HEK293 (cell line): ENCODE measurements around the gene TNIP1.

Experiments used
- GLIS1 ChIP-seq: fragments of 450-650 bp; formaldehyde crosslinking; IDR thresholded peaks from 2 replicates; pipeline ENCODE4 v1.5.1; 2016; ENCODE audit warnings: missing biosample characterization, missing genetic modification characterization
- KLF1 ChIP-seq: fragments of 450-650 bp; formaldehyde crosslinking; IDR thresholded peaks from 2 replicates; pipeline ENCODE4 v1.5.1; 2016; ENCODE audit warnings: missing biosample characterization, missing genetic modification characterization
- MZF1 ChIP-seq: fragments of 450-650 bp; formaldehyde crosslinking; IDR thresholded peaks from 2 replicates; pipeline ENCODE4 v1.5.1; 2017; ENCODE audit warnings: missing biosample characterization, missing genetic modification characterization, borderline replicate concordance
- ZBTB17 ChIP-seq: fragments of 450-650 bp; formaldehyde crosslinking; IDR thresholded peaks from 2 replicates; pipeline ENCODE4 v1.5.1; 2016; ENCODE audit warnings: missing biosample characterization, missing genetic modification characterization
- ZBTB20 ChIP-seq: fragments of 450-650 bp; formaldehyde crosslinking; IDR thresholded peaks from 2 replicates; pipeline ENCODE4 v1.5.1; 2016; ENCODE audit warnings: missing biosample characterization, missing genetic modification characterization
- ZEB2 ChIP-seq: fragments of 450-650 bp; formaldehyde crosslinking; IDR thresholded peaks from 2 replicates; pipeline ENCODE4 v1.5.1; 2016; ENCODE audit warnings: missing biosample characterization, missing genetic modification characterization
- ZFHX2 ChIP-seq: fragments of 450-650 bp; formaldehyde crosslinking; conservative IDR thresholded peaks from 2 replicates; pipeline ENCODE4 v1.5.1; 2016; ENCODE audit warnings: missing biosample characterization, missing genetic modification characterization
- ZFP37 ChIP-seq: fragments of 450-650 bp; formaldehyde crosslinking; IDR thresholded peaks from 2 replicates; pipeline ENCODE4 v1.5.1; 2016; ENCODE audit warnings: missing biosample characterization, missing genetic modification characterization
- ZFP69B ChIP-seq: fragments of 450-650 bp; formaldehyde crosslinking; IDR thresholded peaks from 2 replicates; pipeline ENCODE4 v1.5.1; 2016; ENCODE audit warnings: missing biosample characterization, missing genetic modification characterization
- ZNF19 ChIP-seq: fragments of 450-650 bp; formaldehyde crosslinking; IDR thresholded peaks from 2 replicates; pipeline ENCODE4; 2016; ENCODE audit warnings: missing biosample characterization, missing genetic modification characterization, low read depth
- ZNF221 ChIP-seq: fragments of 450-650 bp; formaldehyde crosslinking; IDR thresholded peaks from 2 replicates; pipeline ENCODE4 v1.5.1; 2017; ENCODE audit warnings: missing biosample characterization, missing genetic modification characterization, borderline replicate concordance
- ZNF324 ChIP-seq: fragments of 450-650 bp; formaldehyde crosslinking; IDR thresholded peaks from 2 replicates; pipeline ENCODE4 v1.5.1; 2016; ENCODE audit warnings: missing biosample characterization, missing genetic modification characterization
- ZNF341 ChIP-seq: fragments of 450-650 bp; formaldehyde crosslinking; IDR thresholded peaks from 2 replicates; pipeline ENCODE4; 2016; ENCODE audit warnings: low read depth, missing biosample characterization, missing genetic modification characterization
- ZNF423 ChIP-seq: fragments of 450-650 bp; formaldehyde crosslinking; IDR thresholded peaks from 2 replicates; pipeline ENCODE4 v1.5.1; 2016; ENCODE audit warnings: missing biosample characterization, missing genetic modification characterization
- ZNF426 ChIP-seq: fragments of 450-650 bp; formaldehyde crosslinking; IDR thresholded peaks from 2 replicates; pipeline ENCODE4 v1.5.1; 2017; ENCODE audit warnings: missing biosample characterization, missing genetic modification characterization, mild to moderate bottlenecking, inconsistent platforms, moderate library complexity
- ZNF501 ChIP-seq: fragments of 450-650 bp; formaldehyde crosslinking; IDR thresholded peaks from 2 replicates; pipeline ENCODE4 v1.5.1; 2016; ENCODE audit warnings: missing biosample characterization, missing genetic modification characterization
- ZNF558 ChIP-seq: fragments of 450-650 bp; formaldehyde crosslinking; IDR thresholded peaks from 2 replicates; pipeline ENCODE4 v1.5.1; 2016; ENCODE audit warnings: missing biosample characterization, missing genetic modification characterization
- ZNF596 ChIP-seq: fragments of 450-650 bp; IDR thresholded peaks from 2 replicates; pipeline ENCODE4 v1.5.0; 2018; ENCODE audit warnings: missing biosample characterization, mild to moderate bottlenecking, missing genetic modification characterization, moderate library complexity
- ZNF600 ChIP-seq: fragments of 450-650 bp; formaldehyde crosslinking; IDR thresholded peaks from 2 replicates; pipeline ENCODE4 v1.5.1; 2016; ENCODE audit warnings: missing biosample characterization, missing genetic modification characterization
- ZNF660 ChIP-seq: fragments of 450-650 bp; IDR thresholded peaks from 2 replicates; pipeline ENCODE4 v1.5.1; 2018; ENCODE audit warnings: missing biosample characterization, mild to moderate bottlenecking, missing genetic modification characterization
- ZNF768 ChIP-seq: fragments of 450-650 bp; formaldehyde crosslinking; IDR thresholded peaks from 2 replicates; pipeline ENCODE4 v1.5.1; 2018; ENCODE audit warnings: missing biosample characterization, mild to moderate bottlenecking, missing genetic modification characterization
- ZXDB ChIP-seq: fragments of 450-650 bp; formaldehyde crosslinking; IDR thresholded peaks from 2 replicates; pipeline ENCODE4 v1.5.1; 2016; ENCODE audit warnings: missing biosample characterization, missing genetic modification characterization
- TF ChIP-seq, protein P1 (sequence below): fragments of 450-650 bp; formaldehyde crosslinking; IDR thresholded peaks from 2 replicates; pipeline ENCODE4 v1.5.1; 2016; ENCODE audit warnings: missing biosample characterization, missing genetic modification characterization
- TF ChIP-seq, protein P2 (sequence below): fragments of 450-650 bp; formaldehyde crosslinking; IDR thresholded peaks from 2 replicates; pipeline ENCODE4 v1.5.1; 2017; ENCODE audit warnings: missing biosample characterization, missing genetic modification characterization
- TF ChIP-seq, protein P3 (sequence below): sonication (generic); formaldehyde crosslinking; IDR thresholded peaks from 2 replicates; pipeline ENCODE4 v1.8.1; 2022; ENCODE audit warnings: mild to moderate bottlenecking, moderate library complexity, missing genetic modification reagents
- TF ChIP-seq, protein P4 (sequence below): fragments of 450-650 bp; formaldehyde crosslinking; IDR thresholded peaks from 2 replicates; pipeline ENCODE4 v1.5.1; 2017; ENCODE audit warnings: missing biosample characterization, mild to moderate bottlenecking, missing genetic modification characterization, moderate library complexity
- TF ChIP-seq, protein P5 (sequence below): fragments of 450-650 bp; formaldehyde crosslinking; IDR thresholded peaks from 2 replicates; pipeline ENCODE4; 2016; ENCODE audit warnings: missing biosample characterization, missing genetic modification characterization
- TF ChIP-seq, protein P6 (sequence below): fragments of 450-650 bp; formaldehyde crosslinking; IDR thresholded peaks from 2 replicates; pipeline ENCODE4 v1.5.1; 2016; ENCODE audit warnings: missing biosample characterization, missing genetic modification characterization
- TF ChIP-seq, protein P7 (sequence below): fragments of 450-650 bp; IDR thresholded peaks from 2 replicates; pipeline ENCODE4 v1.5.1; 2018; ENCODE audit warnings: missing biosample characterization, mild to moderate bottlenecking, missing genetic modification characterization

Gene TNIP1

DNA sequence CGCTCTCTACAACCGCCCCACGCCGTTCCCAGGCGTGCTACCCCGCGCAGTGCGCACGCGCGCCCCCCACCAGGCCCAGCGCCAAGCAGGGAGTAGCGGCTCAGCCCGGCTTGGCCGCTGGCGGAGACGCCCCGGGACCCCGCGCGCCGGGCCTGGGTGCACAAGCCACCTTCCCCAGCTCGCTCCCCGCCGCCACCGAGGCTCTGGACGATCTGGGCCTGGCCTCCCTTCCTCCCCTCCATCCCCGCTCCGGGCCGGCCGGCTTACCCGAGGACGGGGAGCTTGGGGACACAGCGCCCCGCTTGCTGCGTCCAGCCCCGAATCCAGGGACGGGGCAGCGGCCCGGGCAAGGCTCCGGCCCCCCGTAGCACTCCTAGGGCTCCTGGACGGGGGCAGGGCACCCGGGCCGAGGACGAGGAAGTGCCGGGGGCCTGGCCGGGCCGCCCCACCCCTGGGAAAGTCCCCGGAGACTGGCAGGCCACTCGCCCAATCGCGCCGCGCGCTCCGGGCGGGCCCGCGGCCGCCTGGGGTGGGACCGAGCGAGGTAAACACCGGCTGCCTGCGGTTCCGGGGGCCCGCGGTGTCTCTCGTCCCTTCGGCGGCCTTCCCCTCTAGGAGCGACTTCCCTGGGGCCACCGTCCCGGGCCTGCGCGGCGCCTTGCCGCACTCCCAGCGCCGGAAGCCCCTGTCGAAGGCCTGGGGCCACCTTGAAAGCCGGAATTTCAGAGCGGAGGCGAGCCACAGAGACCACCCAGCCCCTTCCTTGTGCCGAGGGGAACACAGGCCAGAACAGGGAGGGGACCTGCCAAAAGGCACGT, at the start of gene TNIP1 (continued):
- TF ChIP-seq, protein P1, sequence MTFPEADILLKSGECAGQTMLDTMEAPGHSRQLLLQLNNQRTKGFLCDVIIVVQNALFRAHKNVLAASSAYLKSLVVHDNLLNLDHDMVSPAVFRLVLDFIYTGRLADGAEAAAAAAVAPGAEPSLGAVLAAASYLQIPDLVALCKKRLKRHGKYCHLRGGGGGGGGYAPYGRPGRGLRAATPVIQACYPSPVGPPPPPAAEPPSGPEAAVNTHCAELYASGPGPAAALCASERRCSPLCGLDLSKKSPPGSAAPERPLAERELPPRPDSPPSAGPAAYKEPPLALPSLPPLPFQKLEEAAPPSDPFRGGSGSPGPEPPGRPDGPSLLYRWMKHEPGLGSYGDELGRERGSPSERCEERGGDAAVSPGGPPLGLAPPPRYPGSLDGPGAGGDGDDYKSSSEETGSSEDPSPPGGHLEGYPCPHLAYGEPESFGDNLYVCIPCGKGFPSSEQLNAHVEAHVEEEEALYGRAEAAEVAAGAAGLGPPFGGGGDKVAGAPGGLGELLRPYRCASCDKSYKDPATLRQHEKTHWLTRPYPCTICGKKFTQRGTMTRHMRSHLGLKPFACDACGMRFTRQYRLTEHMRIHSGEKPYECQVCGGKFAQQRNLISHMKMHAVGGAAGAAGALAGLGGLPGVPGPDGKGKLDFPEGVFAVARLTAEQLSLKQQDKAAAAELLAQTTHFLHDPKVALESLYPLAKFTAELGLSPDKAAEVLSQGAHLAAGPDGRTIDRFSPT: peak; percentile 53
- peak; percentile 66; the same call in 1 of the 2 replicates for TF ChIP-seq ZFP37 (tag by site-specific recombination)
- TF ChIP-seq GLIS1 (tag by site-specific recombination): peak; percentile 90
- no peak for TF ChIP-seq ZNF426 (tag by site-specific recombination)
- TF ChIP-seq, protein P2, sequence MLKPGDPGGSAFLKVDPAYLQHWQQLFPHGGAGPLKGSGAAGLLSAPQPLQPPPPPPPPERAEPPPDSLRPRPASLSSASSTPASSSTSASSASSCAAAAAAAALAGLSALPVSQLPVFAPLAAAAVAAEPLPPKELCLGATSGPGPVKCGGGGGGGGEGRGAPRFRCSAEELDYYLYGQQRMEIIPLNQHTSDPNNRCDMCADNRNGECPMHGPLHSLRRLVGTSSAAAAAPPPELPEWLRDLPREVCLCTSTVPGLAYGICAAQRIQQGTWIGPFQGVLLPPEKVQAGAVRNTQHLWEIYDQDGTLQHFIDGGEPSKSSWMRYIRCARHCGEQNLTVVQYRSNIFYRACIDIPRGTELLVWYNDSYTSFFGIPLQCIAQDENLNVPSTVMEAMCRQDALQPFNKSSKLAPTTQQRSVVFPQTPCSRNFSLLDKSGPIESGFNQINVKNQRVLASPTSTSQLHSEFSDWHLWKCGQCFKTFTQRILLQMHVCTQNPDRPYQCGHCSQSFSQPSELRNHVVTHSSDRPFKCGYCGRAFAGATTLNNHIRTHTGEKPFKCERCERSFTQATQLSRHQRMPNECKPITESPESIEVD (tag by site-specific recombination): no peak
- peak; percentile 41 for TF ChIP-seq ZNF324 (tag by site-specific recombination)
- TF ChIP-seq ZNF558 (tag by site-specific recombination): 0 out of 2 replicates have a peak, but pooled peaks have one; percentile 13
- TF ChIP-seq ZFP69B (tag by site-specific recombination): peak; percentile 73
- no peak for TF ChIP-seq ZNF768
- TF ChIP-seq ZNF19 (tag by site-specific recombination): no peak
- TF ChIP-seq ZEB2 (tag by site-specific recombination): peak; percentile 83
- peak; percentile 72 for TF ChIP-seq ZNF423
- TF ChIP-seq ZNF600 (tag by site-specific recombination): peak; percentile 94
- TF ChIP-seq, protein P3, sequence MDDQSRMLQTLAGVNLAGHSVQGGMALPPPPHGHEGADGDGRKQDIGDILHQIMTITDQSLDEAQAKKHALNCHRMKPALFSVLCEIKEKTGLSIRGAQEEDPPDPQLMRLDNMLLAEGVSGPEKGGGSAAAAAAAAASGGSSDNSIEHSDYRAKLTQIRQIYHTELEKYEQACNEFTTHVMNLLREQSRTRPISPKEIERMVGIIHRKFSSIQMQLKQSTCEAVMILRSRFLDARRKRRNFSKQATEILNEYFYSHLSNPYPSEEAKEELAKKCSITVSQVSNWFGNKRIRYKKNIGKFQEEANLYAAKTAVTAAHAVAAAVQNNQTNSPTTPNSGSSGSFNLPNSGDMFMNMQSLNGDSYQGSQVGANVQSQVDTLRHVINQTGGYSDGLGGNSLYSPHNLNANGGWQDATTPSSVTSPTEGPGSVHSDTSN (CRISPR knock-in tag): peak; percentile 63; the same call in 1 of the 2 replicates
- TF ChIP-seq, protein P4, sequence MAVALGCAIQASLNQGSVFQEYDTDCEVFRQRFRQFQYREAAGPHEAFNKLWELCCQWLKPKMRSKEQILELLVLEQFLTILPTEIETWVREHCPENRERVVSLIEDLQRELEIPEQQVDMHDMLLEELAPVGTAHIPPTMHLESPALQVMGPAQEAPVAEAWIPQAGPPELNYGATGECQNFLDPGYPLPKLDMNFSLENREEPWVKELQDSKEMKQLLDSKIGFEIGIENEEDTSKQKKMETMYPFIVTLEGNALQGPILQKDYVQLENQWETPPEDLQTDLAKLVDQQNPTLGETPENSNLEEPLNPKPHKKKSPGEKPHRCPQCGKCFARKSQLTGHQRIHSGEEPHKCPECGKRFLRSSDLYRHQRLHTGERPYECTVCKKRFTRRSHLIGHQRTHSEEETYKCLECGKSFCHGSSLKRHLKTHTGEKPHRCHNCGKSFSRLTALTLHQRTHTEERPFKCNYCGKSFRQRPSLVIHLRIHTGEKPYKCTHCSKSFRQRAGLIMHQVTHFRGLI: peak; percentile 40
- TF ChIP-seq, protein P5, sequence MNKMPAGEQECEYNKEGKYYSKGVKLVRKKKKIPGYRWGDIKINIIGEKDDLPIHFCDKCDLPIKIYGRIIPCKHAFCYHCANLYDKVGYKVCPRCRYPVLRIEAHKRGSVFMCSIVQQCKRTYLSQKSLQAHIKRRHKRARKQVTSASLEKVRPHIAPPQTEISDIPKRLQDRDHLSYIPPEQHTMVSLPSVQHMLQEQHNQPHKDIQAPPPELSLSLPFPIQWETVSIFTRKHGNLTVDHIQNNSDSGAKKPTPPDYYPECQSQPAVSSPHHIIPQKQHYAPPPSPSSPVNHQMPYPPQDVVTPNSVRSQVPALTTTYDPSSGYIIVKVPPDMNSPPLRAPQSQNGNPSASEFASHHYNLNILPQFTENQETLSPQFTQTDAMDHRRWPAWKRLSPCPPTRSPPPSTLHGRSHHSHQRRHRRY (tag by site-specific recombination): no peak
- TF ChIP-seq, protein P6, sequence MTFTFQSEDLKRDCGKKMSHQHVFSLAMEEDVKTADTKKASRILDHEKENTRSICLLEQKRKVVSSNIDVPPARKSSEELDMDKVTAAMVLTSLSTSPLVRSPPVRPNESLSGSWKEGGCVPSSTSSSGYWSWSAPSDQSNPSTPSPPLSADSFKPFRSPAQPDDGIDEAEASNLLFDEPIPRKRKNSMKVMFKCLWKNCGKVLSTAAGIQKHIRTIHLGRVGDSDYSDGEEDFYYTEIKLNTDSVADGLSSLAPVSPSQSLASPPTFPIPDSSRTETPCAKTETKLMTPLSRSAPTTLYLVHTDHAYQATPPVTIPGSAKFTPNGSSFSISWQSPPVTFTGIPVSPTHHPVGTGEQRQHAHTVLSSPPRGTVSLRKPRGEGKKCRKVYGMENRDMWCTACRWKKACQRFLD (tag by site-specific recombination): peak; percentile 66
- TF ChIP-seq MZF1 (tag by site-specific recombination): peak; percentile 39; the same call in 1 of the 2 replicates
- TF ChIP-seq ZNF501: peak; percentile 90
- peak; percentile 99 for TF ChIP-seq ZBTB20 (tag by site-specific recombination)
- TF ChIP-seq, protein P7, sequence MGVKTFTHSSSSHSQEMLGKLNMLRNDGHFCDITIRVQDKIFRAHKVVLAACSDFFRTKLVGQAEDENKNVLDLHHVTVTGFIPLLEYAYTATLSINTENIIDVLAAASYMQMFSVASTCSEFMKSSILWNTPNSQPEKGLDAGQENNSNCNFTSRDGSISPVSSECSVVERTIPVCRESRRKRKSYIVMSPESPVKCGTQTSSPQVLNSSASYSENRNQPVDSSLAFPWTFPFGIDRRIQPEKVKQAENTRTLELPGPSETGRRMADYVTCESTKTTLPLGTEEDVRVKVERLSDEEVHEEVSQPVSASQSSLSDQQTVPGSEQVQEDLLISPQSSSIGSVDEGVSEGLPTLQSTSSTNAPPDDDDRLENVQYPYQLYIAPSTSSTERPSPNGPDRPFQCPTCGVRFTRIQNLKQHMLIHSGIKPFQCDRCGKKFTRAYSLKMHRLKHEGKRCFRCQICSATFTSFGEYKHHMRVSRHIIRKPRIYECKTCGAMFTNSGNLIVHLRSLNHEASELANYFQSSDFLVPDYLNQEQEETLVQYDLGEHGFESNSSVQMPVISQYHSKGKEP: no peak
- TF ChIP-seq ZNF660: peak; percentile 57; the same call in 1 of the 2 replicates
- peak; percentile 79 for TF ChIP-seq ZNF341
- TF ChIP-seq ZNF221: no peak
- TF ChIP-seq ZBTB17 (tag by site-specific recombination): peak; percentile 47
- peak; percentile 80; the same call in 1 of the 2 replicates for TF ChIP-seq KLF1 (tag by site-specific recombination)
- peak; percentile 29; the same call in 1 of the 2 replicates for TF ChIP-seq ZFHX2 (tag by site-specific recombination)
- TF ChIP-seq ZXDB (tag by site-specific recombination): peak; percentile 94
- TF ChIP-seq ZNF596 (tag by site-specific recombination): peak; percentile 80
